ENCODE data around the gene ALKBH3.

The ALKBH3 gene

GRCh38 chr11:43947815-43948214, 67.2 kb downstream of the ALKBH3 start:
- DNase-seq (ENCODE audit: low read depth in 1 of 2, low spot score in 1 of 2): no peak
- Histone ChIP-seq H3K27ac (replicated peaks) (no peak overlapping the region), H3K4me3 (replicated peaks; ENCODE audit: insufficient read depth, low read length) (no peak overlapping the region), H3K27me3 (ENCODE audit: insufficient read depth, poor library complexity, severe bottlenecking) (peaks cover 21% of the 10 kb centered on the region)
- no peak for TF ChIP-seq POLR2AphosphoS5 (IDR thresholded peaks at IDR 0.05; ENCODE audit: low read depth)
- no peak for TF ChIP-seq GABPA (IDR thresholded peaks at IDR 0.05; ENCODE audit: low read depth)
- no peak for TF ChIP-seq CTCF (IDR thresholded peaks at IDR 0.05; ENCODE audit: insufficient read depth, low read length)
- no peak for TF ChIP-seq REST (IDR thresholded peaks at IDR 0.05; ENCODE audit: insufficient replicate concordance, low read depth)
- TF ChIP-seq SPI1 (IDR thresholded peaks at IDR 0.05; ENCODE audit: borderline replicate concordance, low read depth): no peak

- Histone ChIP-seq H3K4me3 (replicated peaks; ENCODE audit: insufficient read depth, low read length) (no peak overlapping the region), H3K27me3 (ENCODE audit: insufficient read depth, poor library complexity, severe bottlenecking) (peaks cover 18% of the 10 kb centered on the region), H3K27ac (replicated peaks) (no peak overlapping the region)
- TF ChIP-seq SPI1 (IDR thresholded peaks at IDR 0.05; ENCODE audit: borderline replicate concordance, low read depth) (no peak), CTCF (IDR thresholded peaks at IDR 0.05; ENCODE audit: insufficient read depth, low read length) (no peak), REST (IDR thresholded peaks at IDR 0.05; ENCODE audit: insufficient replicate concordance, low read depth) (no peak), GABPA (IDR thresholded peaks at IDR 0.05; ENCODE audit: low read depth) (no peak), POLR2AphosphoS5 (IDR thresholded peaks at IDR 0.05; ENCODE audit: low read depth) (no peak)
- no peak for DNase-seq (ENCODE audit: low read depth in 1 of 2, low spot score in 1 of 2)
Measured at GRCh38 chr11:43948341-43949225, 68.0 kb downstream of the ALKBH3 start.

GRCh38 chr11:43950311-43950855, 69.8 kb downstream of the ALKBH3 start:
- Histone ChIP-seq H3K4me3 (replicated peaks; ENCODE audit: insufficient read depth, low read length) (no peak overlapping the region), H3K27me3 (ENCODE audit: insufficient read depth, poor library complexity, severe bottlenecking) (peaks cover 3% of the 10 kb centered on the region), H3K27ac (replicated peaks) (no peak overlapping the region)
- no peak for TF ChIP-seq SPI1 (IDR thresholded peaks at IDR 0.05; ENCODE audit: borderline replicate concordance, low read depth)
- DNase-seq (ENCODE audit: low read depth in 1 of 2, low spot score in 1 of 2): no peak

GRCh38 chr11:43951231-43951630, 70.6 kb downstream of the ALKBH3 start:
- H3K27me3 ChIP-seq (ENCODE audit: insufficient read depth, poor library complexity, severe bottlenecking): peaks cover 3% of the 10 kb centered on the region
- H3K4me3 ChIP-seq (replicated peaks; ENCODE audit: insufficient read depth, low read length): no peak overlapping the region
- no peak for DNase-seq (ENCODE audit: low read depth in 1 of 2, low spot score in 1 of 2)
- TF ChIP-seq SPI1 (IDR thresholded peaks at IDR 0.05; ENCODE audit: borderline replicate concordance, low read depth): no peak
- TF ChIP-seq POLR2AphosphoS5 (IDR thresholded peaks at IDR 0.05; ENCODE audit: low read depth): no peak
- TF ChIP-seq REST (IDR thresholded peaks at IDR 0.05; ENCODE audit: insufficient replicate concordance, low read depth): no peak
- no peak for TF ChIP-seq GABPA (IDR thresholded peaks at IDR 0.05; ENCODE audit: low read depth)
- no peak for TF ChIP-seq CTCF (IDR thresholded peaks at IDR 0.05; ENCODE audit: insufficient read depth, low read length)
- H3K27ac ChIP-seq (replicated peaks): no peak overlapping the region
